Activated gamma-delta T cell treated with anti-CD3 and anti-CD28 coated beads, Interleukin-2, amount 50 U/mL, for 16 hours (primary cell): Measurements from ENCODE around the gene FAM180A.

Experiments used
- DNase-seq: peaks from one replicate; pipeline ENCODE4 v3.0.0-alpha.2; 2020; ENCODE audit warnings: low read depth

FAM180A gene

DNA sequence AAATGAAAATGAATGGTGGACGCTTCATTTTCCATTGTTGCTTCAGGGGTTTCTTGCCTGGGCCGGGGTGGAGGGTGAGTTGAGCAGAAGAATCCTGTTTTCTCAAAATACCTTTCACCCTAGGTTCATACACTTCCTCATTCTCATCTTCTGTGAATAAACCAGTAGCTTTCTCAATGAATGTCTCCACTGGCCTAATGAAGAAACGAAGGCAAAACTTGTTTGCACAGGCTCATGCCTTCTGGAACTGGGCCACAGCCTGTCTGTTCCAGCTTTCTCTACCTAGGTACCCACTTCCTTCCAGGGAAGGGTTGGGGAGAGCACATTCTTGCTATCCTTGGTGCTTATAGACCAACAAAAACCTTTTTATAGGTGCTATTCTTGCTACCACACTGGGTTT is 65.0 kb downstream of the FAM180A start:
- no peak for DNase-seq

GRCh38 chr7:135682191-135682590 is 66.4 kb downstream of the FAM180A start:
- no peak for DNase-seq

DNA sequence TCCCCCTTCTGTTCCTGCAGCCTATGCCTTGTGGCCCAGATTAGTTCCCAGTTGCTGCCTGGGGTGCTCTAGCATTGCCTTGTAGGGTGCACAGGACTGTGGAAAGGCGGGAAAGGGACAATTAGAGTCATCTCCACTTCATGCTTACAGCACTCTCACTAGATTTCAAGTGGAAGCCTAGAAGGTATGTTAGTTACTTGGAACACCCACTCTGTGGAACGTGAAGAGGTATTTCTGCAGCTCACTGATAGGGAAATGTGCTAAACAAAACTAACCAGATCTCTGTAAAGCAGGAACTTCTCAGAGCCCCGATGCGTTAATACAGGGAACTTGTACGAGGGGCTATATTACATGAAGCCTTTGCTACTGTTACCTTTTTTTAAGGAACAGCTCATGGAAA is 66.9 kb downstream of the FAM180A start:
- no peak for DNase-seq
